Activated CD4-positive, alpha-beta T cell treated with anti-CD3 and anti-CD28 coated beads, Interleukin-2, Interleukin-6, amounts not matched to agents 100 ng/mL and 50 ng/mL, durations not matched to agents 16 hours and 8 hours (primary cell): ENCODE data around the gene OGDH.

Experiments used
- DNase-seq: peaks from one replicate; pipeline ENCODE4 v3.0.0-alpha.2; 2020

OGDH gene

DNA sequence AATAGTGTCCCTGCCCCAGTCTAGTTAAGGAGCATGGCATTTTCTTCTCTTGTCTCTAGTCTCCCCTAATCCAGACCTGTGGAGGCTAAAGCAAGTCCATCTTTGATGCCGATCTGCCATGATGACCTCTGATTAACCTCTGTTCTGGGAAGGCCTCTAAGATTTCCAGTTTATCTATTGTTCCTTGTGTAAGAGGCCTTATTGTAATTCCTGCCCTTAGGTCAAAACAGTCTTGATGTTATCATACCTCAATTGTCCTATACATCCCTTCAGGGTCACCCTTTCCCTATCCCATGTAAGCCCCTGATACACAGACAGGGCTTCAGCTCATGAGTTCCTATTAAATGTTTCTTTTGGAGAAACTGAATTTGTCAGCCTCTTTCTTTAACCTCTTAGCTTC lies 137.3 kb downstream of the OGDH start:
- no peak for DNase-seq

DNA sequence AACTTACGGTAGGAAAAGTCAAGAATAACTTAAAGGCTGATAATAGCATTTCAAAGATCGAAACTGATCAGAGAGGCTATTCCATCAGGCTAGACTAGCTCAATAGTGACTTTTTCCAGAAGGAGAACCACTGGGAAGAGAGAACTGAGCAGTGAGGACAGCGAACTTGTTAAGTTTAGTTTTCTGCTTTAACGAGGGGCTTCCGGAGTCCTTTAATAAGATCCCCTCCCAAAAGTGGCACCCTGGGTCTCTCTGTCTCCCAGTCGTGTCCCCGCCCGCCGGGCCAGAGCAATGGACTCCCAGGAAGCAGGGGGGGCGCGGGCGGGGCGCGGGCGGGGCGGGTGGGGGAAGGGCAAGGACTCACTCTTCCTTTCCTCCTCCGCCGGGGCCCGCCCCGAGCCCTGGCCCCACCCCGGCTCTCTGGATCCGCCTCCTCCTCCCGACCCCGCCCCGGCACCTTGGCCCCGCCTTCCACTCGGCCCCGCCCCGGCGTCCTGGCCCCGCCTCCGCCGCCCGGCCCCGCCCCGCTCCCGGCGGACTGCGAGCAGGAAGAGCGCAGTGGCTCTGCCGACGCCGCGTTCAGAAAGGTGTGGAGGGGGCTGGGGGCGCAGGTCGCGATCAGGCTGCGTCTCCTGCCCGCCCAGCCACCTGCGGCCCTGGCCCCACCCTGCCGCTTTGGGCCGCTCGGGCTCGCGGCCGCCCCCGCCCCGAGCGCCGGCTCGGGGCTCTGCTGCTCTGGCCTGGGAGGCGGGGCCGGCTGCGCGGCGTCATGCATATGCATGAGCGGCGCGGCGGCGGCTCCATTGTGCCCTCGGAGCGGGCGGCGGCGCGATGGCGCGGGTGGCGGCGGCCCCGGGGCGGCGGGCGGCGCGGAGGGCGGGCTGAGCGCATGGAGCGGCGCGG lies 141.9 kb downstream of the OGDH start, which contains the start of gene ZMIZ2:
Gene ZMIZ2 (plus strand): TSS at position 803 of the 903 bp plus-strand sequence. CDS start 7,403 bp downstream, outside the sequence.
- DNase-seq = peak; percentile 96

DNA sequence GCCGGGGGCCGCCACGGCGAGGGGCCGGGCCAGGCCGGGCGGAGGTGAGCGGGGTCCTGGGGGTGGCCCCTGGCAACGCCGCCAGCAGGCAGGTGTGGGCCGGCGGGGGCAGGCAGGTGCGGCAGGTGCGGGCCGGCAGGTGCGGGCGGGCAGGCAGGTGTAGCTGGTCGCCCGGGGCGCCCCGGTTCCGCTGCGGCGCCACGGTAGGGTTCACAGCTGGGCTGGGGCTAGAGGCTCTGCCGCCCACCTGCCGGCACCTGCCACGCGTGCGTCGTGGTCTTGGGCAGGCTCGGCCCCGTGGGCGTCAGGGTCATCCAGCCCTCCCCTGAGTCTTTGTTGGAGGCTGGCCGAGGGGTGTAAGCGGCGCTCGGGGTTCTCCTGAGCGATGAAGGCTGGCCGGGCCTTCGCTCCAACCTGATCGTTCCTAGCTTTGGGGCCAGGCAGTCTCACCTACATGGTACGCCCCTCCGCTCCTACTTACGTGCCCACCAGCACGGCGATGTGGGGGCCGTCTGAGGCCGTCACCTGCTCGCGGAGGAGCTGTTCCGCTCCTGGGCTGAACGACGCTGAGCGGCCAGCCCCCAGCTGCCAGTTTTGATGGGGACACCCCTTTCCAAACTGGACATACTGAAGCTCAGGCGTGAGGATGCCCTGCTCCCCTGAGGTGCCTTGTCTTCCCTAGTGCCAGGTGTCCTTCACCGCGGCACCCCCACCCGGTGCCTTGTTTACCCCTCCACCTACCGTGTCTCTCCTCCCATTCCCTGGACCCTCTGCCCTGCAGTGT lies 142.7 kb downstream of the OGDH start:
- no peak for DNase-seq

GRCh38 chr7:44749992-44750391 lies 143.6 kb downstream of the OGDH start:
- no peak for DNase-seq

GRCh38 chr7:44750424-44750823 lies 144.0 kb downstream of the OGDH start:
- no peak for DNase-seq

- peak; percentile 72 for DNase-seq
These were observed 144.6 kb downstream of the OGDH start for GRCh38 chr7:44750921-44751571.

DNA sequence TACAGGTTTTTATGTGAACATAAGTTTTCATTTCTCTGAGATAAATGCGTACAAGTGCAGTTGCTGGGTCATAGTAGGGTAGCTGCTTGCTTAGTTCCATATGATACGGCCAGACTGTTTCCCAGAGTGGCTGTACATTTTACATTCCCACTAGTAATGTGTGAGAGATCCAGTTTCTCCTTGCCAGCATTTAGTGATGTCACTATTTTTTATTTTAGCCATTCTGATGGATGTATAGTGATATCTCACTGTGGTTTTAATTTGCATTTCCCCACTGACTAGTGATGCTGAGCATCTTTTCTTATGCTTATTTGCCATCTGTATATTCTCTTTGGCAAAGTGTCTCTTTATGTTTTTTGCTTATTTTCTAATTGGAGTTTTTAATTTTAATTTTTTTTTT lies 146.4 kb downstream of the OGDH start:
- no peak for DNase-seq

DNA sequence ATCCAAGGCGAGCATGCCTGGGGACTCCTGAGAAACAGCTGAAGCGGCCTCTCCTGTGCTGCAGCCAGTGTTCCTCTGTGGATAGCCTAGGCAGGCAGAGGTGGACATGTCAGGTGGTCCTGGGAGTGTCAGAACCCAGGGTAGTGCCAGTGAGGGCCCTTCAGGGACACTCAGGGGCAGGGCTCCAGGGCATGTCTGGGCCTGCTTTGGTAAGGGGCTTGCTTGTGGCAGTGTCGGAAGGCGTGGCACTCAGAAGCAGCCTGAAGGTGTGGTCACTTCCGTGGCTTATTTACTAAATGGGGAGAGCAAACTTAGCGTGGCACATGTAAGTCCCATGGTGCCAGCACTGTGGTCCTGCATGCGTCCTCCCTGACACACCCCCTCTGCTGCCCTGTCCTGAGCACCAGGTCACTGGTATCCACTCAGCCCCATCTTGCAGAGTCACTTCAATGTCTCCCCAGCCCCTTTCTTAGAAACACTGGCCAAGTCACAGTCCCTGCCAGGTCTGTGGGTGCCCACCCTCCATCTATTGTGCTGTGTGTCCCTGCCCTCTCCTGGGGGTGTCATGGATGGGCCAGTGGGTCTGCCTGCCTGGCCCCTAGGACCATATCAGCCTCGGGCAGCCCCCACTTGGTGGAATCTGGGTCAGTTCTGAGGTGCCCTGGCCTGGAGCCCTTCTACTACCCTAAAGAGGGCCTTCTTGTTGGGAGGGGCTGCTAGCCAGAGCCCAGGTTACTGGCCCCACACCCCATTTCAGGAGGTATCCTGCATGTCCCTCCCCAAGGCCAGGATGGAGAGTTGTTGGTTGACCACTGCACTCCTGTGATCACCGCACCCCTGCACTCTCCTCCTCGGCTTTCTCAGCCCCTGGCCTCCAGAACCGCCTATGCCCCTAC lies 148.6 kb downstream of the OGDH start:
- DNase-seq = no peak

- DNase-seq = no peak
These were observed 149.5 kb downstream of the OGDH start for GRCh38 chr7:44755698-44756627.

- DNase-seq = no peak
These were observed 150.5 kb downstream of the OGDH start for GRCh38 chr7:44756904-44757303.

DNA sequence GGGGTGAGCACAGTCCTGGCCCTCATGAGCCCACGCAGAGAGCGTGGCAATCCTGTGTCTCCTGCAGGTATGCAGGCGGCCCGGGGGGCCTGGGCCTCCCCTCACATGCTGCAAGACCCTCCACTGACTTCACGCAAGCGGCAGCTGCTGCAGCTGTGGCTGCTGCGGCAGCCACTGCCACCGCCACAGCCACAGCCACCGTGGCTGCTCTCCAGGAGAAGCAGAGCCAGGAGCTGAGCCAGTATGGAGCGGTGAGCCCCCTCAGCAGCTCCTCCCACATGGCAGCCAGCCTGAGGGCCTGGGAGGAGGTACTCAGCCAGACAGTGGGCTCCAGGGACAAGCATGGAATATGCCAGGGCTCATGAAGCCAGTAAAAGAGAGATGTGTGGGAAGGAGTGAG lies 150.9 kb downstream of the OGDH start:
- DNase-seq = no peak

DNA sequence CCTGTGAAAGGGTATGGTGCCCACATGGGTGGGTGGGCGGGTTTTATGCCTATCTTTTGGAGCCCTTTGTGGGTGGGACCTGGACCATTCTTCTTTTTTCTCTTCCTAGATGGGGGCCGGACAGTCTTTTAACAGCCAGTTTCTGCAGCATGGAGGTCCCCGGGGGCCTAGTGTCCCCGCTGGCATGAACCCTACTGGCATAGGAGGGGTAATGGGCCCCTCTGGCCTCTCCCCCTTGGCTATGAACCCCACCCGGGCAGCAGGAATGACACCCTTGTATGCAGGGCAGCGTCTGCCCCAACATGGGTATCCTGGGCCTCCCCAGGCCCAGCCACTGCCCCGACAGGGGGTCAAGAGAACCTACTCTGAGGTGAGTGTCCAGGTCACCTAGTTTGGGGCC lies 151.3 kb downstream of the OGDH start:
- no peak for DNase-seq
